DMS53 treated with DMSO at 0.1 percent for 48 hours (cell line): Measurements from ENCODE around the gene CPA2.
"Not testable (repeated sequence)": the region's sequence is repeated elsewhere in the genome, so short reads cannot be mapped to it uniquely, and the experiment has no call there.

ENCODE experiments used
- DNase-seq: peaks from one replicate; lab custom pipeline; 2025; ENCODE audit not compliant: unreplicated experiment; lab: John Stamatoyannopoulos, UW

Gene CPA2

GRCh38 chr7:130249626-130250025 is 17.0 kb upstream of the CPA2 start:
- DNase-seq, result not testable (repeated sequence)

GRCh38 chr7:130254555-130254954 is 12.1 kb upstream of the CPA2 start:
- no peak for DNase-seq

- no peak for DNase-seq
Observed at GRCh38 chr7:130256704-130257103, 10.0 kb upstream of the CPA2 start.

- no peak for DNase-seq
Observed at GRCh38 chr7:130258494-130259078, 8.1 kb upstream of the CPA2 start.

- no peak for DNase-seq
Observed at GRCh38 chr7:130262448-130262847, 4.2 kb upstream of the CPA2 start.

- DNase-seq, result no peak
Observed at GRCh38 chr7:130263130-130263529, 3.5 kb upstream of the CPA2 start.

- DNase-seq, result no peak
Observed at GRCh38 chr7:130266961-130267321, 278 bp downstream of the CPA2 start.

- DNase-seq, result no peak
Observed at GRCh38 chr7:130268463-130269317, 2.0 kb downstream of the CPA2 start.

- DNase-seq, result no peak
Observed at GRCh38 chr7:130269318-130269694, 2.6 kb downstream of the CPA2 start.

- DNase-seq, result no peak
Observed at GRCh38 chr7:130270947-130271800, 4.5 kb downstream of the CPA2 start.

- DNase-seq, result no peak
Observed at GRCh38 chr7:130272381-130273080, 5.9 kb downstream of the CPA2 start.

GRCh38 chr7:130273081-130273932 is 6.6 kb downstream of the CPA2 start:
- no peak for DNase-seq

GRCh38 chr7:130273933-130274255 is 7.2 kb downstream of the CPA2 start:
- DNase-seq, result no peak

- DNase-seq, result no peak
Observed at GRCh38 chr7:130274296-130274695, 7.6 kb downstream of the CPA2 start.

- no peak for DNase-seq
Observed at GRCh38 chr7:130274983-130275591, 8.4 kb downstream of the CPA2 start.

- DNase-seq, result no peak
Observed at GRCh38 chr7:130275826-130276297, 9.2 kb downstream of the CPA2 start.

- DNase-seq, result no peak
Observed at GRCh38 chr7:130276796-130277762, 10.4 kb downstream of the CPA2 start.

- DNase-seq, result peak; percentile 43
Observed at GRCh38 chr7:130277763-130278643, 11.3 kb downstream of the CPA2 start.
